K562 (cell line): ENCODE measurements around the gene GALM. TPM values are rescaled to one million over a fixed set of nuclear protein-coding genes. Genes with fewer than 3 reads are reported as not detected.

Source experiments
- ARHGAP35 ChIP-seq: fragments of 450-650 bp; IDR thresholded peaks from 2 replicates; pipeline ENCODE4 v1.6.1; 2018; ENCODE audit not compliant: partially characterized antibody
- BCL6 ChIP-seq: fragments of 250-450 bp; sonication (Bioruptor Pico); IDR thresholded peaks from 2 replicates; pipeline ENCODE4 v1.4.0; 2020
- HMBOX1 ChIP-seq: sonication (generic); IDR thresholded peaks from 2 replicates; pipeline ENCODE4 v1.6.1; 2016
- HMGXB4 ChIP-seq: sonication (generic); formaldehyde crosslinking; IDR thresholded peaks from 2 replicates; pipeline ENCODE4 v1.8.1; 2023; ENCODE audit warnings: mild to moderate bottlenecking, missing genetic modification reagents
- JUN ChIP-seq, 2 experiments: sonication (generic) in 1 of 2; formaldehyde crosslinking in 1 of 2; IDR thresholded peaks; 2 replicates each; pipeline versions ENCODE4 v1.6.1 to v1.8.0; 2012 to 2022; ENCODE audit warnings: borderline replicate concordance in 2 of 2, mild to moderate bottlenecking in 2 of 2, improper control_type of control experiment in 1 of 2, low read depth in 1 of 2, low read length in 1 of 2, missing genetic modification reagents in 1 of 2
- NR2C1 ChIP-seq, 2 experiments: fragments of 450-650 bp; IDR thresholded peaks; 2 replicates each; pipeline ENCODE4 v1.6.1; 2017; ENCODE audit warnings: mild to moderate bottlenecking in 2 of 2, antibody characterized with exemption in 1 of 2, inconsistent platforms in 1 of 2, missing compliant biosample characterization in 1 of 2, missing genetic modification characterization in 1 of 2
- NR2C2 ChIP-seq, 2 experiments: fragments of 200-800 bp in 1 of 2; sonication (Bioruptor generic) in 1 of 2; sonication (generic) in 1 of 2; formaldehyde crosslinking in 1 of 2; IDR thresholded peaks; 2 replicates each; pipeline versions ENCODE4 v1.6.1 to v1.8.0; 2016 to 2022; ENCODE audit warnings: mild to moderate bottlenecking in 1 of 2, missing compliant biosample characterization in 1 of 2, missing genetic modification characterization in 1 of 2, missing genetic modification reagents in 1 of 2
- PKNOX1 ChIP-seq: fragments of 450-650 bp; IDR thresholded peaks from 2 replicates; pipeline ENCODE4 v1.6.1; 2016
- ZNF175 ChIP-seq: fragments of 200-800 bp; sonication (Bioruptor generic); IDR thresholded peaks from 2 replicates; pipeline ENCODE4 v1.6.1; 2016; ENCODE audit warnings: low read depth, mild to moderate bottlenecking, missing genetic modification characterization, missing compliant biosample characterization
- ZNF583 ChIP-seq: fragments of 250-450 bp; sonication (Bioruptor Pico); IDR thresholded peaks from 2 replicates; pipeline ENCODE4 v1.4.0; 2020
- ZNF766 ChIP-seq: fragments of 200-800 bp; sonication (Bioruptor generic); conservative IDR thresholded peaks from 2 replicates; pipeline ENCODE4 v1.6.1; 2016; ENCODE audit warnings: missing genetic modification characterization, missing compliant biosample characterization
- polyA plus RNA-seq, 8 experiments: library from polyadenylated mRNA; depleted of rRNA in 4 of 8; stranded (reverse) in 5 of 8; unstranded in 3 of 8; fragments of >200 nt; fragmentation: Nextera tagmentation in 2 of 8; fragmentation: Illumina TruSeq in 1 of 8; extraction: Ambion mirVana in 2 of 8; extraction: Trizol in 1 of 8; gene quantifications; 2 replicates each; pipeline versions ENCODE4 v1.2.1 to v1.2.3, GENCODE V29; 2011 to 2014; ENCODE audit warnings: inconsistent platforms in 1 of 8, missing spikeins in 1 of 8
- total RNA-seq, 7 experiments: library from RNA; depleted of rRNA in 6 of 7; stranded (reverse); fragments of >200 nt in 6 of 7; fragmentation: Illumina TruSeq in 2 of 7; extraction: Trizol in 2 of 7; gene quantifications; 2 replicates each; pipeline versions ENCODE4 v1.2.1 to v1.2.3, GENCODE V29; 2011 to 2021; ENCODE audit warnings: low replicate concordance in 1 of 7
- TF ChIP-seq, protein P1 (sequence below): fragments of 450-650 bp; conservative IDR thresholded peaks from 2 replicates; pipeline ENCODE4 v1.6.1; 2016; ENCODE audit warnings: missing genetic modification characterization, low read depth, mild to moderate bottlenecking, missing compliant biosample characterization, moderate library complexity
- TF ChIP-seq, protein P2 (sequence below): fragments of 450-650 bp; IDR thresholded peaks from 2 replicates; pipeline ENCODE4 v1.6.1; 2017; ENCODE audit warnings: antibody characterized with exemption, mild to moderate bottlenecking

The GALM gene
- total and polyA plus RNA-seq, 9 of the 15 experiments (the other 6 are each of a cell fraction or from before 2014, with no cell fraction given) = 22.1 to 51.7 (median 27.9) TPM

- TF ChIP-seq, protein P1, sequence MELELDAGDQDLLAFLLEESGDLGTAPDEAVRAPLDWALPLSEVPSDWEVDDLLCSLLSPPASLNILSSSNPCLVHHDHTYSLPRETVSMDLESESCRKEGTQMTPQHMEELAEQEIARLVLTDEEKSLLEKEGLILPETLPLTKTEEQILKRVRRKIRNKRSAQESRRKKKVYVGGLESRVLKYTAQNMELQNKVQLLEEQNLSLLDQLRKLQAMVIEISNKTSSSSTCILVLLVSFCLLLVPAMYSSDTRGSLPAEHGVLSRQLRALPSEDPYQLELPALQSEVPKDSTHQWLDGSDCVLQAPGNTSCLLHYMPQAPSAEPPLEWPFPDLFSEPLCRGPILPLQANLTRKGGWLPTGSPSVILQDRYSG = no peak
- TF ChIP-seq NR2C2 (CRISPR knock-in tag; IDR thresholded peaks at IDR 0.05) = no peak
- 0 out of 2 replicates have a peak, but pooled peaks have one; percentile 45 for TF ChIP-seq NR2C2 (tag; IDR thresholded peaks at IDR 0.05)
- no peak for TF ChIP-seq BCL6 (CRISPR knock-in tag)
- TF ChIP-seq PKNOX1 = peak; percentile 87
- peak; percentile 31 for TF ChIP-seq ZNF766
- TF ChIP-seq ZNF583 (CRISPR knock-in tag) = no peak
- TF ChIP-seq ARHGAP35 = no peak
- TF ChIP-seq ZNF175 (CRISPR knock-in tag) = peak; percentile 69; the same call in 1 of the 2 replicates
- TF ChIP-seq NR2C1 (IDR thresholded peaks at IDR 0.05) = no peak
- TF ChIP-seq NR2C1 (tag; IDR thresholded peaks at IDR 0.05) = no peak; the same call in 1 of the 2 replicates
- no peak for TF ChIP-seq HMBOX1
- TF ChIP-seq, protein P2, sequence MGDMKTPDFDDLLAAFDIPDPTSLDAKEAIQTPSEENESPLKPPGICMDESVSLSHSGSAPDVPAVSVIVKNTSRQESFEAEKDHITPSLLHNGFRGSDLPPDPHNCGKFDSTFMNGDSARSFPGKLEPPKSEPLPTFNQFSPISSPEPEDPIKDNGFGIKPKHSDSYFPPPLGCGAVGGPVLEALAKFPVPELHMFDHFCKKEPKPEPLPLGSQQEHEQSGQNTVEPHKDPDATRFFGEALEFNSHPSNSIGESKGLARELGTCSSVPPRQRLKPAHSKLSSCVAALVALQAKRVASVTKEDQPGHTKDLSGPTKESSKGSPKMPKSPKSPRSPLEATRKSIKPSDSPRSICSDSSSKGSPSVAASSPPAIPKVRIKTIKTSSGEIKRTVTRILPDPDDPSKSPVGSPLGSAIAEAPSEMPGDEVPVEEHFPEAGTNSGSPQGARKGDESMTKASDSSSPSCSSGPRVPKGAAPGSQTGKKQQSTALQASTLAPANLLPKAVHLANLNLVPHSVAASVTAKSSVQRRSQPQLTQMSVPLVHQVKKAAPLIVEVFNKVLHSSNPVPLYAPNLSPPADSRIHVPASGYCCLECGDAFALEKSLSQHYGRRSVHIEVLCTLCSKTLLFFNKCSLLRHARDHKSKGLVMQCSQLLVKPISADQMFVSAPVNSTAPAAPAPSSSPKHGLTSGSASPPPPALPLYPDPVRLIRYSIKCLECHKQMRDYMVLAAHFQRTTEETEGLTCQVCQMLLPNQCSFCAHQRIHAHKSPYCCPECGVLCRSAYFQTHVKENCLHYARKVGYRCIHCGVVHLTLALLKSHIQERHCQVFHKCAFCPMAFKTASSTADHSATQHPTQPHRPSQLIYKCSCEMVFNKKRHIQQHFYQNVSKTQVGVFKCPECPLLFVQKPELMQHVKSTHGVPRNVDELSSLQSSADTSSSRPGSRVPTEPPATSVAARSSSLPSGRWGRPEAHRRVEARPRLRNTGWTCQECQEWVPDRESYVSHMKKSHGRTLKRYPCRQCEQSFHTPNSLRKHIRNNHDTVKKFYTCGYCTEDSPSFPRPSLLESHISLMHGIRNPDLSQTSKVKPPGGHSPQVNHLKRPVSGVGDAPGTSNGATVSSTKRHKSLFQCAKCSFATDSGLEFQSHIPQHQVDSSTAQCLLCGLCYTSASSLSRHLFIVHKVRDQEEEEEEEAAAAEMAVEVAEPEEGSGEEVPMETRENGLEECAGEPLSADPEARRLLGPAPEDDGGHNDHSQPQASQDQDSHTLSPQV = peak; percentile 87
- TF ChIP-seq JUN (IDR thresholded peaks at IDR 0.05; ENCODE audit: borderline replicate concordance, low read depth, low read length) = 0 out of 2 replicates have a peak, but pooled peaks have one; percentile 26
- TF ChIP-seq JUN (CRISPR knock-in tag; IDR thresholded peaks at IDR 0.05; ENCODE audit: borderline replicate concordance) = no peak
- peak; percentile 27; the same call in 1 of the 2 replicates for TF ChIP-seq HMGXB4 (CRISPR knock-in tag)
Measured at GRCh38 chr2:38654528-38655381, 11.2 kb upstream of the GALM start (continued).
